NOMO-1 treated with dmso at 0.1 percent for 144 hours (cell line): Measurements from ENCODE around the gene SUPT16H.

Experiments used
- DNase-seq: peaks from one replicate; lab custom pipeline; 2025; ENCODE audit not compliant: unreplicated experiment; lab: John Stamatoyannopoulos, UW

The SUPT16H gene

GRCh38 chr14:21302013-21302835, 81.6 kb downstream of the SUPT16H start:
- DNase-seq = no peak
